Calu3 (cell line): ENCODE measurements around the gene ELMO1. TPM values are rescaled to one million over a fixed set of nuclear protein-coding genes. Genes with fewer than 3 reads are reported as not detected.

Experiments
- BruUV-seq: library from RNA; stranded (reverse); fragments of 400-500 nt; replicated peaks from 2 replicates; lab custom pipeline; 2021; lab: Mats Ljungman, UMichigan
- CTCF ChIA-PET: fragments of 300-600 bp; sonication (Branson Sonifier 250); formaldehyde crosslinking; loops from one replicate; lab custom pipeline; 2022; ENCODE audit warnings: antibody characterized with exemption; lab: Charles Lee
- DNase-seq: peaks from one replicate; pipeline ENCODE4 v3.0.0; 2022
- H3K27ac Mint-ChIP-seq: one replicate; pipeline ENCODE4 v1.8.0; 2022; ENCODE audit warnings: mixed read lengths; ENCODE audit not compliant: unreplicated experiment
- H3K27me3 Mint-ChIP-seq: one replicate; pipeline ENCODE4 v1.8.0; 2022; ENCODE audit warnings: mixed read lengths; ENCODE audit not compliant: unreplicated experiment
- H3K36me3 Mint-ChIP-seq: one replicate; pipeline ENCODE4 v1.8.0; 2022; ENCODE audit warnings: mild to moderate bottlenecking, moderate library complexity, mixed read lengths; ENCODE audit not compliant: insufficient read depth, unreplicated experiment
- H3K4me1 Mint-ChIP-seq: one replicate; pipeline ENCODE4 v1.8.0; 2022; ENCODE audit warnings: mild to moderate bottlenecking, low read depth, mixed read lengths; ENCODE audit not compliant: unreplicated experiment
- H3K4me3 Mint-ChIP-seq: one replicate; pipeline ENCODE4 v1.8.0; 2022; ENCODE audit warnings: mild to moderate bottlenecking, low read depth, moderate library complexity, mixed read lengths; ENCODE audit not compliant: unreplicated experiment
- H3K9me3 Mint-ChIP-seq: one replicate; pipeline ENCODE4 v1.8.0; 2022; ENCODE audit warnings: low read depth, mixed read lengths; ENCODE audit not compliant: unreplicated experiment
- CTCF ChIP-seq: fragments of 200-600 bp; IDR thresholded peaks from one replicate; pipeline ENCODE4 v1.8.0; 2022; ENCODE audit warnings: antibody characterized with exemption; ENCODE audit not compliant: unreplicated experiment
- intact Hi-C: fragments of 100-400 bp; cut with micrococcal nuclease; formaldehyde crosslinking; loops from one replicate; pipeline ENCODE4 v1.10.0; 2022; ENCODE audit not compliant: unreplicated experiment
- total RNA-seq: library from RNA; stranded (reverse); gene quantifications from 2 replicates; pipeline ENCODE4 v1.2.3, GENCODE V29; 2022

Gene ELMO1
- total RNA-seq, 1 experiment from 2014 or later: not detected

DNA sequence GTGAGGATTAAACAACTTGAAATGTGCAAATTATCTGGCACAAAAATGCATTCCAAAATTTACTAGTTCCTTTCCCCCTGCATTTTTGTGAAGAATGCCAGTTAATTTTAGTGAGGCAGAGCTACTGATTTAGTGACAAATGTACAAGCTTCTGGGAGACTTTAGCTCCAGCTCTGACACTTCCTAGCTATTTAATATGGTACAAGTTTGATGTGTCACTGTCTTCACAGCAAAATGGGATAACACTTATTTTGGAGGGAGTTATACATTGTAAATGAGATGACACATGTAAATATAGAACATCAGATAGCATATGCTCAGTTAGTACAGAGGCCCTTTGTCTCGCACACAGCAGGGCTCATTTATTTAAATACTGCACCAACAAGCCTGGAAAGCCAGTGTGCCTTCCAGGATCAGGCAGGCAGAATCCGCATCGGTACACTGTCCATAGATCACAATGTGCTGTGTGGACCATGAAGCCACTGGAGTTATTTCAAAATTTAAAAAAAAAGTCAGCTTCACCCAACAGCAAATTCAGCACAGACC is 48.7 kb downstream of the ELMO1 start:
- CTCF ChIA-PET: no interaction called here
- intact Hi-C loops: no loop called here
- Mint-ChIP-seq H3K9me3 (peaks cover 7% of the 10 kb centered on the region), H3K27ac (no peak overlapping the region), H3K27me3 (no peaks in the 10 kb centered on the region), H3K36me3 (no peaks in the 10 kb centered on the region), H3K4me3 (no peak overlapping the region), H3K4me1 (no peaks in the 10 kb centered on the region)
- TF ChIP-seq CTCF: no peak
- BruUV-seq: no TSS peak
- no peak for DNase-seq

GRCh38 chr7:37398403-37398802 is 50.3 kb downstream of the ELMO1 start:
- Mint-ChIP-seq H3K4me1 (no peaks in the 10 kb centered on the region), H3K4me3 (no peak overlapping the region), H3K27me3 (no peaks in the 10 kb centered on the region), H3K36me3 (no peaks in the 10 kb centered on the region), H3K27ac (no peak overlapping the region), H3K9me3 (peaks cover 11% of the 10 kb centered on the region)
- no peak for DNase-seq
- intact Hi-C loops: no loop called here
- TF ChIP-seq CTCF: no peak
- BruUV-seq: no TSS peak
- CTCF ChIA-PET: no interaction called here

DNA sequence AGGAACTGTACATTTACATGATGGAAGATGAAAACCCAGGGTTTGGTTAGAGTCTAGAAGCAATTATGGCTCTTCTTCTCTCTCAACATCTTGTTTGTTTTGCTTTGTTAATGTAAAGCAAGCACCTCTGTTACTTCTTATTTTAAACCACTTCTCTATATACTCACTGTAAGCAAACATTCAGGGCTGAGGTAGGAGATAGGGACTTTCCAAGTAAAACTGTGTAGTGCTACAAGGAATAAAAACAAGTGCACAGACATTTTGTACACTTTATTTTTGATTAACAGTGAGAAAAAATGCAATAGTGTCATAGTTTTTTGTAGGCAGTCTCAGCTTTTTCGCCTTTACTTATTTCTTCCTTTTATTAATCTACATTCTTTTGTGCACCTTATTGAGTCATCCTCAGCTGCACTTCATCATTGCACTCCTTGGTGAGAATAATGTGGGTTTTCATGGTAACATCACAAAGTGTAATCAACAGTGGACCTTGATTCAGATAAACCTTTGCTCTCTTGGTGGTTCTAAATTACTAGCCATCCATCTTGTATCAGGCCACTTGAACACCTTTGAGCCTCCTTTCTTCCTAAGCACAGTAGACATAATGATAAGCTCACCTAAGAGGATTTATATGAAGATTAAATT is 52.9 kb downstream of the ELMO1 start:
- Mint-ChIP-seq H3K4me1 (no peaks in the 10 kb centered on the region), H3K27ac (no peak overlapping the region), H3K27me3 (no peaks in the 10 kb centered on the region)

DNA sequence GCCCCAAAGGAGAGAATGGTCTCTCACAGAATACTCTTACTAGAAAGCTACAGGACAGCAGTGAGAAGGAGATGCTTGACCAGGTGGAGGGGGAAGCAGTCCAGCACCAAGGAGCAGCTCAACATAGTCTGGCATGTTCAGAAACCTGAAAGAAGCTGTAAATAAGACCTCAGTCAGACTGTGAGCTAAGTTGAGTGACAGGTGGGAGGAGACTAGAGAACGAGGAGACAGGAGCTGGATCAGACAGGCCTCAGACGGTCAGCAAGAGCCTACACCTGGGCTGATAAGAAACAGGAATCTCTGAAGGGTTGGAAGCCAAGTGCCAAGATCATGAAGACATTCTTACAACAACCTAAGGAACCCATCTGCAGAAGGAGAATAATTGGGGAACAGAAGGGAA is 54.5 kb downstream of the ELMO1 start:
- no TSS peak for BruUV-seq
- no peak for TF ChIP-seq CTCF
- H3K9me3 Mint-ChIP-seq: peaks cover 4% of the 10 kb centered on the region
- H3K4me1 Mint-ChIP-seq: no peaks in the 10 kb centered on the region
- no peak overlapping the region for H3K27ac Mint-ChIP-seq
- intact Hi-C loops: no loop called here
- CTCF ChIA-PET: interaction anchor here (0.6 kb wide), 1 partner anchor 44 kb away, joined by 4 read pairs; no protein-coding TSS in a partner anchor
- no peak for DNase-seq
- no peaks in the 10 kb centered on the region for H3K36me3 Mint-ChIP-seq
- H3K27me3 Mint-ChIP-seq: no peaks in the 10 kb centered on the region
- H3K4me3 Mint-ChIP-seq: no peak overlapping the region

More for the DNA sequence above, 52.9 kb downstream of the ELMO1 start:
- peaks cover 6% of the 10 kb centered on the region for H3K9me3 Mint-ChIP-seq
- H3K4me3 Mint-ChIP-seq: no peak overlapping the region
- no peaks in the 10 kb centered on the region for H3K36me3 Mint-ChIP-seq
- CTCF ChIA-PET: interaction anchor here (0.6 kb wide), 1 partner anchor 58 kb away, joined by 4 read pairs; no protein-coding TSS in a partner anchor
- intact Hi-C loops: no loop called here
- BruUV-seq: no TSS peak
- DNase-seq: no peak
- TF ChIP-seq CTCF: no peak
